Inflammatory macrophage treated with lipopolysaccharide for 4 hours (primary cell): ENCODE results near the gene LCNL1.
"Not testable (repeated sequence)": the region's sequence is repeated elsewhere in the genome, so short reads cannot be mapped to it uniquely, and the experiment has no call there.

Experiments used
- DNase-seq: peaks from one replicate; pipeline ENCODE4 v3.0.0-alpha.2; 2020

Gene LCNL1

GRCh38 chr9:137028263-137029057, 45.7 kb downstream of the LCNL1 start:
- peak; percentile 63 for DNase-seq

GRCh38 chr9:137029058-137029936, 46.5 kb downstream of the LCNL1 start:
- peak; percentile 71 for DNase-seq

GRCh38 chr9:137030006-137030405, 47.2 kb downstream of the LCNL1 start:
- DNase-seq: no peak

- peak; percentile 47 for DNase-seq
These were observed 48.0 kb downstream of the LCNL1 start for GRCh38 chr9:137030538-137031527.

GRCh38 chr9:137031904-137032640, 49.3 kb downstream of the LCNL1 start, which contains the start of gene FUT7:
Gene FUT7, minus strand, starts transcription at chr9:137032088. Its CDS starts 97 bp downstream, at chr9:137031991.
- peak; percentile 26 for DNase-seq

- DNase-seq: peak; percentile 79
These were observed 50.1 kb downstream of the LCNL1 start for GRCh38 chr9:137032858-137033257.

GRCh38 chr9:137033481-137033880, 50.7 kb downstream of the LCNL1 start:
- DNase-seq: not testable (repeated sequence)

GRCh38 chr9:137034039-137034708, 51.4 kb downstream of the LCNL1 start:
- DNase-seq: peak; percentile 29

- peak; percentile 81 for DNase-seq
These were observed 52.1 kb downstream of the LCNL1 start for GRCh38 chr9:137034709-137035506.
